LNCaP clone FGC (cell line): ENCODE results near the gene MYBPC1.
"Not testable (repeated sequence)": the region's sequence is repeated elsewhere in the genome, so short reads cannot be mapped to it uniquely, and the experiment has no call there.

Source experiments
- DNase-seq: peaks from one replicate; pipeline ENCODE4 v3.0.0-alpha.2; 2011; ENCODE audit warnings: low read depth
- H3K4me3 ChIP-seq: 2 replicates; pipeline ENCODE4 v1.5.1; 2011; ENCODE audit warnings: mild to moderate bottlenecking, low read depth, low read length, control low read depth
- TF ChIP-seq, protein P1 (sequence below): IDR thresholded peaks from 2 replicates; pipeline ENCODE4 v1.5.1; 2012; ENCODE audit warnings: mild to moderate bottlenecking; ENCODE audit not compliant: control insufficient read depth, insufficient read depth; ENCODE audit errors: extremely low read depth

The MYBPC1 gene

GRCh38 chr12:101650346-101651117, 55.8 kb downstream of the MYBPC1 start:
- no peak overlapping the region for H3K4me3 ChIP-seq
- DNase-seq = no peak
- TF ChIP-seq, protein P1, sequence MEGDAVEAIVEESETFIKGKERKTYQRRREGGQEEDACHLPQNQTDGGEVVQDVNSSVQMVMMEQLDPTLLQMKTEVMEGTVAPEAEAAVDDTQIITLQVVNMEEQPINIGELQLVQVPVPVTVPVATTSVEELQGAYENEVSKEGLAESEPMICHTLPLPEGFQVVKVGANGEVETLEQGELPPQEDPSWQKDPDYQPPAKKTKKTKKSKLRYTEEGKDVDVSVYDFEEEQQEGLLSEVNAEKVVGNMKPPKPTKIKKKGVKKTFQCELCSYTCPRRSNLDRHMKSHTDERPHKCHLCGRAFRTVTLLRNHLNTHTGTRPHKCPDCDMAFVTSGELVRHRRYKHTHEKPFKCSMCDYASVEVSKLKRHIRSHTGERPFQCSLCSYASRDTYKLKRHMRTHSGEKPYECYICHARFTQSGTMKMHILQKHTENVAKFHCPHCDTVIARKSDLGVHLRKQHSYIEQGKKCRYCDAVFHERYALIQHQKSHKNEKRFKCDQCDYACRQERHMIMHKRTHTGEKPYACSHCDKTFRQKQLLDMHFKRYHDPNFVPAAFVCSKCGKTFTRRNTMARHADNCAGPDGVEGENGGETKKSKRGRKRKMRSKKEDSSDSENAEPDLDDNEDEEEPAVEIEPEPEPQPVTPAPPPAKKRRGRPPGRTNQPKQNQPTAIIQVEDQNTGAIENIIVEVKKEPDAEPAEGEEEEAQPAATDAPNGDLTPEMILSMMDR = no peak

DNA sequence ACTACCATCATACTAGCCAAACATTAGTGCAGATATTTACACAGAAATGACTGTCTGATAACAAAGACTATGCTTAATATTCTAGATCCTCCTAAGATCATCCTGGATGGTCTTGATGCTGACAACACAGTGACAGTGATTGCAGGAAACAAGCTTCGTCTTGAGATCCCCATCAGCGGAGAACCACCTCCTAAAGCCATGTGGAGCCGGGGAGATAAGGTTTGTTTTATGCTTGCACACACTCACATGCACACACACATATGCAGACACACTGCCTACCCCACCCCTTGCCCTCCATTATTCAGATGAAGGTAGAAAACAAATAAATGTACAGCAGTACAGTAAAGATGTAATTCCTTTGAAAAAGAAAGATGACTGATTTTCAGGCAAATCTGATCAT, 58.3 kb downstream of the MYBPC1 start:
- no peak for DNase-seq
- TF ChIP-seq, protein P1 = no peak

DNA sequence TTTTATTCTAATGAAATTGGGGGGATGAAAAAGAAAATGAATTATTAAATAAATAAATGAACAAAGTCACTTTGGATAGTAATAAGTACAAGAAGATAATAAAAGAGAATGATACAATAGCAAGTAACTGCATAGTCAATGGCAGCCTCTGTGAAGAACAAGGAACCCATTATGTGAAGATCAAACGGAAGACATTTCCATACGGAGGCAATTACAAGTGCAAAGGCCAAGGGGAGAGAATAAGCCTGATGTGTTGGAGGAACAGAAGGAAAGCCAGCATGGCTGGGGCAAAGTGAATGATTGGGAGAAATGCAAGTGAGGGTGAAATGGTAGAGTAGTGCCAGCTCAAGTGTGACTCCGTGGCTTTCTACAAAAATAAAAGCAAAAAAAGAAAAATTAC, 58.7 kb downstream of the MYBPC1 start:
- TF ChIP-seq, protein P1 = no peak
- DNase-seq = no peak
- no peak overlapping the region for H3K4me3 ChIP-seq

More for the DNA sequence above, 58.3 kb downstream of the MYBPC1 start:
- no peak overlapping the region for H3K4me3 ChIP-seq

GRCh38 chr12:101654442-101654841, 59.7 kb downstream of the MYBPC1 start:
- TF ChIP-seq, protein P1 = no peak
- no peak overlapping the region for H3K4me3 ChIP-seq
- DNase-seq = no peak

GRCh38 chr12:101655393-101655792, 60.6 kb downstream of the MYBPC1 start:
- H3K4me3 ChIP-seq = no peak overlapping the region
- DNase-seq = no peak
- TF ChIP-seq, protein P1 = no peak

DNA sequence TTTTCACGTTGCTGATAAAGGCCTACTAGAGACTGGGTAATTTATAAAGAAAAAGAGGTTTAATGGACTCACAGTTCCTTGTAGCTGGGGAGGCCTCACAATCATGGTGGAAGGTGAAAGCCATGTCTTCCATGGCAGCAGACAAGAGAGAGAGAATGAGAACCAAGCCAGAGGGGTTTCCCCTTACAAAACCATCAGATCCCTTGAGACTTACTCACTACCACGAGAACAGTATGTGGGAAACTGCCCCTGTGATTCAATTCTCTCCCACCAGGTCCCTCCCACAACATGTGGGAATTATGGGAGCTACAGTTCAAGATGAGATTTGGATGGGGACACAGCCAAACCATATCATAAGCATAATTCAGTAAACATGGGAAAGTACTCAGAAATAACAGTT, 65.9 kb downstream of the MYBPC1 start:
- H3K4me3 ChIP-seq, DNase-seq: not testable (repeated sequence)

GRCh38 chr12:101663298-101663697, 68.5 kb downstream of the MYBPC1 start:
- no peak overlapping the region for H3K4me3 ChIP-seq
- TF ChIP-seq, protein P1 = no peak

More at GRCh38 chr12:101663298-101663697, 68.5 kb downstream of the MYBPC1 start:
- no peak for DNase-seq
